Measurements from ENCODE around the gene SLC25A42. TPM values are rescaled to one million over a fixed set of nuclear protein-coding genes. Genes with fewer than 3 reads are reported as not detected.

Gene SLC25A42
- total RNA-seq, 1 experiment from 2014 or later: 8.0 TPM

- DNase-seq: peak; percentile 43 to 69
- Histone ChIP-seq H3K9me3 (replicated peaks) (no peaks in the 10 kb centered on the region), H3K4me3 (no peak overlapping the region)
Measured at GRCh38 chr19:19074196-19074882, 10.5 kb downstream of the SLC25A42 start.

GRCh38 chr19:19075126-19075525 lies 11.3 kb downstream of the SLC25A42 start:
- H3K27me3 ChIP-seq: no peaks in the 10 kb centered on the region
- no peaks in the 10 kb centered on the region for H3K36me3 ChIP-seq
- no peak for DNase-seq
- no peak overlapping the region for H3K27ac ChIP-seq
- peaks cover 11% of the 10 kb centered on the region; the same call in 1 of the 2 replicates for H3K4me1 ChIP-seq
- no peak overlapping the region for H3K4me3 ChIP-seq
- H3K9me3 ChIP-seq (replicated peaks): no peaks in the 10 kb centered on the region

More at GRCh38 chr19:19074196-19074882, 10.5 kb downstream of the SLC25A42 start:
- Histone ChIP-seq H3K27me3 (no peaks in the 10 kb centered on the region), H3K27ac (no peak overlapping the region), H3K4me1 (peaks cover 11% of the 10 kb centered on the region; the same call in 1 of the 2 replicates), H3K36me3 (no peaks in the 10 kb centered on the region)

DNA sequence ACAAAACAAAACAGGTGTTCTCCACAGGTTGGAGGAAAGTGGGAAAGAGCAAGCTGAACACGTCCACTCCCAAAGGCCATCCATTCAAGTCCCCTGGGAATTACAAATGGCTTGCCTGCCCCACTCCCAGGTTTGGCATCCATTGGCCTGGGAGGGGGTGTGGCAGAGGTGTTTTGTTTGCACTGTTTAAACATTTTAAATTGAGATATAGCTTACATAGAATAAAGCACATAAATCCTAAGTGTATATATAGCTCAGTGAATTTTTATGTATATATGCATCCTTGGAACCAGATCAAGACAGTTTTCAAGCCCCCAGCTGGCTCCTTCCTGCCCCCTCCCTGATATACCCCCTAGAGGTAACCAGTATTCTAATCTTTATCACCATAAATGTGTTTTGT lies 12.7 kb downstream of the SLC25A42 start:
- Histone ChIP-seq H3K9me3 (replicated peaks) (no peaks in the 10 kb centered on the region), H3K27ac (no peak overlapping the region), H3K27me3 (no peaks in the 10 kb centered on the region), H3K4me3 (no peak overlapping the region), H3K36me3 (no peaks in the 10 kb centered on the region), H3K4me1 (peaks cover 11% of the 10 kb centered on the region; the same call in 1 of the 2 replicates)
- no peak for DNase-seq

DNA sequence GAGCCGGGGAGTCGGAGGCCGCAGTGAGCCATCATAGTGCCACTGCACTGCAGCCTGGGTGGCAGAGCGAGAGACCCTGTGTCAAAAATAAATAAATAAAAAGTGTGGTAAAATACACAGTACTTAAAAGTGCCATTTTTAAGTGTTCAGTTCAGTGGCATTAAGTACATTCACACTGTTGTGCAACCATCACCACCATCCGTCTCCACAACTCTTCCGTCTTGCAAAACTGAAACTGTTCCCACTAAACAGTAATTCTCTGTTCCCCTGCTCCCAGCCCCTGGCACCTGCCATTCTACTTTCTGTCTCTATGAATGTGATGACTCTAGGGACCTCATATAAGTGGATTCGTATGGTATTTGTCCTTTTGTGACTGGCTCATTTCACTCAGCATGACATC lies 13.3 kb downstream of the SLC25A42 start:
- no peak for DNase-seq
- Histone ChIP-seq H3K4me3 (no peak overlapping the region), H3K27ac (no peak overlapping the region), H3K9me3 (replicated peaks) (no peaks in the 10 kb centered on the region), H3K36me3 (no peaks in the 10 kb centered on the region), H3K27me3 (no peaks in the 10 kb centered on the region), H3K4me1 (peaks cover 11% of the 10 kb centered on the region; the same call in 1 of the 2 replicates)

DNA sequence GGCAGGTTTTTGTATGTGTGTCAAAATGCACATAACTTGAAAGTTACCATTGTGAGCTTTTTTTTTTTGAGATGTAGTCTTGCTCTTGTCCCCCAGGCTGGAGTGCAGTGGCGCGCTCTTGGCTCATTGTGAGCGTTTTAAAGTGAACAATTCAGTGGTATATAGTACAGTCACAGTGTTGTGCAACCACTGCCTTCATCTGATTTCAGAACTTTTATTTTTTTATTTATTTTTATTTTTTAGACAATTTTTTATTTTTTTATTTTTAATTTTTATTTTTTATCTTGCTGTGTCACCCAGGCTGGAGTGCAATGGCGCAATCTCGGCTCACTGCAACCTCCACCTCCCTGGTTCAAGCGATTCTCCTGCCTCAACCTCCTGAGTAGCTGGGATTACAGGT lies 15.0 kb downstream of the SLC25A42 start:
- Histone ChIP-seq H3K27me3 (no peaks in the 10 kb centered on the region), H3K9me3 (replicated peaks) (no peaks in the 10 kb centered on the region), H3K27ac (no peak overlapping the region), H3K4me1 (peaks cover 8% of the 10 kb centered on the region; the same call in 1 of the 2 replicates), H3K4me3 (no peak overlapping the region), H3K36me3 (no peaks in the 10 kb centered on the region)
- DNase-seq: no peak

DNA sequence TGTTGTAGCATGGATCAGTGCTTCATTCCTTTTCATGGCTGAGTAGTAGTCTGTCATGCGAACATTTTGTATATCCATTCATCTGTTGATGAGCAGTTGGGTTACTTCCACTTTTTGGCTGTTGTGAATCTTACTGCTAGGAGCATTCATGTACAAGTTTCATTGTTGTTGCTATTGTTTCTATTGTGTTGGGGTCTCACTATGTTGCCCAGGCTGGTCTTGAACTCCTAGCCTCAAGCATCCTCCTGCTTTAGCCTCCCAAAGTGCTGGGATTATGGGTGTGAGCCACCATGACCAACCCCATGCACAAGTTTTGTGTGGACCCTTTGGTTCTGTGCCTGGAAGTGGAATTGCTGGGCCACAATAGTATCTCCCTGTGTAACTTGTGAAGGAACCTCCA lies 15.8 kb downstream of the SLC25A42 start:
- Histone ChIP-seq H3K4me3 (no peak overlapping the region), H3K36me3 (no peaks in the 10 kb centered on the region), H3K4me1 (peaks cover under 1% of the 10 kb centered on the region; the same call in 1 of the 2 replicates), H3K9me3 (replicated peaks) (no peaks in the 10 kb centered on the region), H3K27me3 (no peaks in the 10 kb centered on the region), H3K27ac (no peak overlapping the region)
- no peak for DNase-seq

GRCh38 chr19:19081642-19082151 lies 17.9 kb downstream of the SLC25A42 start:
- Histone ChIP-seq H3K4me3 (no peak overlapping the region), H3K27me3 (no peaks in the 10 kb centered on the region), H3K4me1 (no peaks in the 10 kb centered on the region), H3K9me3 (replicated peaks) (no peaks in the 10 kb centered on the region), H3K36me3 (no peaks in the 10 kb centered on the region), H3K27ac (no peak overlapping the region)
- no peak for DNase-seq

DNA sequence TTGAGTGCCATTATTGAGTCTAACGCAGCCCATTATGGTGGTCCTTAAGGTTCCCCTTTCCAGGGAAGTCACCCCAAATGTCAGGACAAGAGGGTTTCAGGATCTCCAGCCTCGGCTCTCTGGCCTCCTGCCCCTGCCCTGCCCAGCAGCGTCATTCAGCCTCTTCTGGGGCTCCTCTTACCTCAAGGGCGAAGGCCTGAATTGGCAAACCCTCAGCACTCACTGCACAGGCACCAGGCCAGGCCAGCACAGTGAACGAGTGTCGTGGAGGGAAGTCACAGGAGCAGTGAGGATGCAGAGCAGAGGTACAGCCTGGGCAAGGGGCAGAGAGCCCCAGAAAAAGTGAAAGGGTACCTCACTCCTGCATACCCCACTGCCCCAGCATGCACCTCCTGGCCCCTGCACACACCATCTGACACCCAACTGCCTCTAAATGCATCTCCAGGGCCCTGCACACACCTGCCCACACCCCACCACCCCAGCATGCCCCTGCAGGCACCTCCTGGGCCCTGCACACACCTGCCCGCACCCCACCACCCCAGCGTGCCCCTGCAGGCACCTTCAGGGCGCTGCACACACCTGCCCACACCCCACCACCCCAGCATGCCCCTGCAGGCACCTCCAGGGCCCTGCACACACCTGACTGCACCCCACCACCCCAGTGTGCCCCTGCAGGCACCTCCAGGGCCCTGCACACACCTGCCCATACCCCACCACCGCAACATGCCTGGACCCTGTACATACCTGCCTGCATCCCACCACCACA lies 19.8 kb downstream of the SLC25A42 start:
- Histone ChIP-seq H3K27ac (no peak overlapping the region), H3K9me3 (replicated peaks) (no peaks in the 10 kb centered on the region), H3K36me3 (no peaks in the 10 kb centered on the region), H3K4me1 (no peaks in the 10 kb centered on the region), H3K4me3 (no peak overlapping the region), H3K27me3 (no peaks in the 10 kb centered on the region)
- DNase-seq: no peak

DNA sequence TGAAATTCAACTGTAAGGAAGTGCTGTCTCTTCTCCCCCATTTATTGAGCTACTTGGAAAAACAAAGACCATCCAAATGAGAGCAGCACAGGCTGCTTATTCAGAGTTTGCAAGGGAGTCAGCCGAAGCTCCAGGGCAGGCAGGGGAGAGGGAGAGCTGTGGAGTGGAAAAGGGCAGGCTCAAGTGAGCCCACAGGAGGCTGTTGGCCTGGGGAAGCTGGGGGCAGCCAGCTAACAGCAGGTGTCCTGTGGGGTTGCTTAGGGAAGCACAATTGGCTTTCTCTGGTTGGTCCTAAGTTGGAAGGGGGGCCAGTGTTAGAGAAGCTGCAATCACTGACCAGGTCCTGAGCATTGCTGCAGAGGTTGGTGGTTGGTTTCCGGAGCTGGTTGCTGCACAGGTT lies 23.9 kb downstream of the SLC25A42 start:
- Histone ChIP-seq H3K27me3 (no peaks in the 10 kb centered on the region), H3K36me3 (no peaks in the 10 kb centered on the region), H3K4me1 (no peaks in the 10 kb centered on the region), H3K9me3 (replicated peaks) (no peaks in the 10 kb centered on the region), H3K4me3 (no peak overlapping the region), H3K27ac (no peak overlapping the region)
- no peak for DNase-seq

GRCh38 chr19:19094513-19094912 lies 30.7 kb downstream of the SLC25A42 start:
- no peak for DNase-seq
- no peaks in the 10 kb centered on the region for H3K4me1 ChIP-seq
- H3K27me3 ChIP-seq: no peaks in the 10 kb centered on the region
- H3K36me3 ChIP-seq: no peaks in the 10 kb centered on the region
- no peaks in the 10 kb centered on the region for H3K9me3 ChIP-seq (replicated peaks)
- no peak overlapping the region for H3K4me3 ChIP-seq
- H3K27ac ChIP-seq: no peak overlapping the region

DNA sequence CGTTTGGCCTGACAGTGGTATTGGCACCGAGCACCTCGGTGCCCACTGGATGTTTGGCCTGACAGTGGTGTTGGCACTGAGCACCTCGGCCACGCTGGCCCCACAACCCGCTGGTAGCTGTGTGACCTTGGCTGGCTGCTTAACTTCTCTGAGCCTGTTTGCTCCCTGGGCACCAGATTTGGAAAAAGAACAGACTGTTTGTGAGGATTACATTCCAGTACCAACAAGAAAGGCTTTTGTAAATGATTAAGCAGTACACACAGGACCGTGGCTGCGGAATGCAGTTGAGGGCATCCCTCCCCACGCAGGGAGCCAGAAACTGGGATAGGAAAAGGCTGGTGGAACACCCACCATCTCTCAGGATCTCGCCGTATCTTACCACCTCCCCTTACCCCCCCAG lies 31.9 kb downstream of the SLC25A42 start:
- Histone ChIP-seq H3K9me3 (replicated peaks) (no peaks in the 10 kb centered on the region), H3K4me1 (no peaks in the 10 kb centered on the region), H3K4me3 (no peak overlapping the region), H3K36me3 (no peaks in the 10 kb centered on the region), H3K27ac (no peak overlapping the region), H3K27me3 (no peaks in the 10 kb centered on the region)
- no peak for DNase-seq

DNA sequence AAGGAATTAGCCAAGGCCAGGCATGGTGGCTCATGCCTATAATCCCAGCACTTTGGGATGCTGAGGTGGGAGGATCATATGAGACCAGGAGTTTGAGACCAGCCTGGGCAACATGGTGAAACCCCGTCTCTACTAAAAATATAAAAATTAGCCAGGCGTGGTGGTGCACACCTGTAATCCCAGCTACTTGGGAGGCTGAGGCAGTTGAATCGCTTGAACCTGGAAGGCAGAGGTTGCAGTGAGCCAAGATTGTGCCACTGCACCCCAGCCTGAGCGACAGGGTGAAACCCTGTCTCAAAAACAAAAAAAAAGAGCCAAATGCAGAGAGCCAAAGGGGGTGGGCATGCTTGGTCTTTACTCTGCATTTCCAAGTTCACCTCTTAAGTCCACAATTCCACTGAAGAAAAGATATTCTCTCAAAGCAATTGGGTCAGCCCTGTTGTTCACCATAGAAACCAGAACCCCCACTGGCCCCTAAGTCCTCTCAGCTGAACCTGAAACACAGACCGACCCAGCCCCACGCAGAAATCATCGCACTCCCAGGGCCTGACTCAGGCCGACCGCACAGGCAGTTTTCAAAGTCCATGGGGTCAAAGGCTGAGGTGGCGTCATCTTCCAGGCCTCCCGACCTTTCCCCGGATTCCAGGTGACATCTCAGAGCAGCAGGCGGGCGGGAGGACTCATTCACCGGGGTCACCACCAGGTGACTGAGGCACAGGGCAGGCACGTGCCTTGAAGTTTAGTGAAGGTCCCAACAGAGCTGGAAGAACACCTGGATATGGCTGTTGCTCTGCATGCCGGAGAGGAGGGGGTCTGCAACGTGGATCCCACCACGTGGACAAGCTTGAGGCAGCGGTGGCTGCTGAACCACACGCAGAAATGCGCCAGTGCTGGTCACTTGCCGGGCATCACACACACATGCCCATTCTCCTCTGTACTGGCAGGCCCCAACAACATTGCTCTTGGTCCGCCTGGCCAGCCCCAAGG lies 33.1 kb downstream of the SLC25A42 start:
- H3K27me3 ChIP-seq: no peaks in the 10 kb centered on the region
- no peaks in the 10 kb centered on the region for H3K36me3 ChIP-seq
- H3K27ac ChIP-seq: no peak overlapping the region
- H3K4me3 ChIP-seq: no peak overlapping the region
- no peaks in the 10 kb centered on the region for H3K9me3 ChIP-seq (replicated peaks)
- no peaks in the 10 kb centered on the region for H3K4me1 ChIP-seq
- no peak for DNase-seq

GRCh38 chr19:19098084-19098702 lies 34.4 kb downstream of the SLC25A42 start:
- DNase-seq: no peak
- no peak overlapping the region for H3K4me3 ChIP-seq
- H3K27me3 ChIP-seq: no peaks in the 10 kb centered on the region
- H3K9me3 ChIP-seq (replicated peaks): no peaks in the 10 kb centered on the region
- no peaks in the 10 kb centered on the region for H3K4me1 ChIP-seq
- H3K27ac ChIP-seq: no peak overlapping the region
- no peaks in the 10 kb centered on the region for H3K36me3 ChIP-seq
